HG02623 (cell line): ENCODE data around the gene KIRREL3.
A peak's percentile ranks its signal among the peaks of the same experiment; 100 is the strongest.

ENCODE experiments used
- ATAC-seq: cut with Tn5 transposase; IDR thresholded peaks from one replicate; pipeline ENCODE4 v1.9.1; 2021; ENCODE audit warnings: moderate library complexity; ENCODE audit not compliant: unreplicated experiment

Gene KIRREL3

DNA sequence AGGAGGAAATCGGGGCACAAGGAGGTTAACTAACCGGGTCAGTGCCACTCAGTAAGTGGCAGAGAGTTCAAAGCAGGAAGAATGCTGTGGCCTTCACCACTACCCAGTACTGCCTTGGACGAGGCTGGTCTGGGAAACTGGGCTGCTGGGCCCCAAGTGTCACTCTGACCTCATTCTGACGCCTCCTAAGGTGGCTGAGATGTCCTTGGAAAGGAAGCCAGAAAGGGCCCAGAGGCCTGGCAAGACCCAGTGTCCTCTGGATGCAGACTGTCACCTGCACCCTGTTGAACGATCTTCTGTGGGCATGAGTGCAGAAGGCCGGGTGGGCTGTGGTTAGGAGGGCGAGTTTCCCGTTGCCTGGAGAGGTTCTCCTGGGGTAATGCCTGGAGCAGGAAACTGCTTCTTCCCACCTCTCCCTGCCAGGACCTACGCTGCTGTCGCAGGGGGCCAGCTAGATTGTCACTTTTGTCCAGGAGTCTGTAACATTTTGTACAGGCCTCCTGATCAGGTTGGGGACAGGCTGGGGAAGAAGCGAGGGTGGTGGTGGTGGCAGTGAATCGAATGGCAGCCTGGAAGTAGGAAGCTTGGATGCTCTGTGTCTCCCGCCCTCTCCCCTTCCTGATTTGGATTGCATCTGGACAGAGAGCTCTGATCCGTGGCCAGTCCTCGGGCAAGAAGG lies 540.0 kb downstream of the KIRREL3 start:
- ATAC-seq = no peak

DNA sequence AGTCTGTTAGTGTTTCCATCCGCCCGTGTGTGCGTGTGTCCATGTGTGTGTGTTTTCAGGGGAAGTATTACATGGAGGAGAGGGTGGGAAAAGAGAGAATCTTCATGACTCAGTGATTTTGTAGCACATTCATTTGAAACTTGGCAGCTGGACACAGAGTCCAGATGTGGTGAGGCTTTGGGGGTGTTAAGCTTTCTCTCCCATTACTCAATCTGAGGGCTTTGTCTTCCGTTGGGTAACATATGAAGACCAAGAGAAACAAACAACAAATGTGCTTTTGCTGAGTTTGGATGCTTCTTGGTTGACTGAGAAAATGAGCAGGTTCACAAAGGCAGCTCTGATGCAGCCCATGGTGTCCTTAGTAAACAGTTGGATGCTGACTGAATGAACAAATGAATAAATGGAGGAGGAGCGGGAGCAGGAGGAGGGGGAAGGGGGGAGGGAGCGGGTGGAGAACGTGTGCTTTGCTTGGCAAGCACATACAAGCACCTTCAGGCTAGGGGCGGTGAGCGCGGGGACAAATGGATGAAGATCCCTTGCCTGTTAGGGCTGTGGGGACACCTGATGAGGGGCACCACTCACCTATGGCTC lies 540.8 kb downstream of the KIRREL3 start:
- no peak for ATAC-seq

DNA sequence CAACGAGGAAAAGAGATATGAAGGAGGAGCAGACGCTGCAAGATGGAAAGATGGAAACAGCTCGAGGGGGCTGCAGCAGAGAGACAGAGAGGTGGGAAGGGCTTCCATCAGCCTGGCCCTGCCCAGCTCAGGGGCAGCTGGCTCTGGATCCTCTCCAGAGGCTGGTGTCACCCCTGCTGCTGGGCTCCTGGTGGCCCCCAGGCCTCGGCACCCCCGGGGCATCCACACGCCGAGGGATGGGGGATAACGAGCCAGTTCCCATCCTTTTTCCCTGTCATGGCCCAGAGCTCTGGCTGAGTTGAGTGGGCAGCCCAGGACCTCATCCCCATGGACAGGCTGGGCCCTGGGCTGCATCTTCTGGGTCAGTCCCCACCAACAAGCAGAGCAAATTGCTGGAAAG lies 542.8 kb downstream of the KIRREL3 start:
- no peak for ATAC-seq

DNA sequence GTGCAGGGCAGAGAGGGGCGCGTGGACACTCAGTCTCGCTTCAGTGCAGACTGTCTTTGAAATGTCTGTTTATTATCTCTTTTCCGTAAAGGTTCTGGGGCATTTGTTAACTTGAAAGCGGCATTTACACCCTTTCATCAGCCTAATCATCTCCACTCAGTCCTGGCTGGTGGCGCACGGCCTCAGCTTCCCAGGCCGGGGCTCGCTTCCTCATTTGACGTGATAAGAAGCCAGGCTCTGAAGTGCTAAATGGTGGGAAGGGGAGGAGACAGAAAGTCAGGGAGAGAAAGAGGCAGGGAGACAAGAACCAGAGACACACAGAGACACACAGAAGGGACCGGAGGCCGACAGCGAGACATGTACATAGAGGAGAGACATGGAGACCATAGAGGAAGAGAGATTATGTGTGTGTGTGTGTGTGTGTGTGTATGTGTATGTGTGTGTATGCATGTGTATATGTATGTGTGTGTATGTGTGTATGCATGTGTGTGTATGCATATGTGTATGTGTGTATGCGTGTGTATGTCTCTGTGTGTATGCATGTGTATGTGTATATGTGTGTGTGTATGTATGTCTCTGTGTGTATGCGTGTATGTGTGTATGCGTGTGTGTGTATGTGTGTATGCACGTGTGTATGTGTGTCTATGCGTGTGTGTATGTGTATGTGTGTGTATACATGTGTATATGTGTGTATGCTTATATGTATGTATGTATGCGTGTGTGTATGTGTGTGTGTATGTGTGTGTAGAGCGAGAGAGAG lies 543.6 kb downstream of the KIRREL3 start:
- ATAC-seq = no peak

DNA sequence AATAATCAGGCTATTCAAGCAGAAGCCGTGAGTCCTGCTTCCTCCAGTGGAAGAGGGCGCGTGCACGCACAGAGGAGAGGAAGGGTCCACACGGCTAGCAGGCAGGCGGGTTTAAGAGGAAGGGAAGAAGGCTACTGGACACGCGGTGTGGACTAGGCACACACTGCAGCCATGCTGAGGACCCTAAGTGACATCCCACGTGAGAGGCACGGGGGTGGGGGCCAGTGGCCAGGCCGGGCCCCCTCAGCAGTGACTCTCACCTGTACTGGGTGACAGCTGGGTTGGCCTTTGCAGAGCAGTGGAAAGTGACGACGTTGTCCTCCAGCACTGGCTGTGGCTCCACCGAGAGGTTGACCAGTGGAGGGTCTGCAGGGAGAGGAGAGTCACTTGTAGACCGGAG lies 544.5 kb downstream of the KIRREL3 start:
- ATAC-seq = no peak

DNA sequence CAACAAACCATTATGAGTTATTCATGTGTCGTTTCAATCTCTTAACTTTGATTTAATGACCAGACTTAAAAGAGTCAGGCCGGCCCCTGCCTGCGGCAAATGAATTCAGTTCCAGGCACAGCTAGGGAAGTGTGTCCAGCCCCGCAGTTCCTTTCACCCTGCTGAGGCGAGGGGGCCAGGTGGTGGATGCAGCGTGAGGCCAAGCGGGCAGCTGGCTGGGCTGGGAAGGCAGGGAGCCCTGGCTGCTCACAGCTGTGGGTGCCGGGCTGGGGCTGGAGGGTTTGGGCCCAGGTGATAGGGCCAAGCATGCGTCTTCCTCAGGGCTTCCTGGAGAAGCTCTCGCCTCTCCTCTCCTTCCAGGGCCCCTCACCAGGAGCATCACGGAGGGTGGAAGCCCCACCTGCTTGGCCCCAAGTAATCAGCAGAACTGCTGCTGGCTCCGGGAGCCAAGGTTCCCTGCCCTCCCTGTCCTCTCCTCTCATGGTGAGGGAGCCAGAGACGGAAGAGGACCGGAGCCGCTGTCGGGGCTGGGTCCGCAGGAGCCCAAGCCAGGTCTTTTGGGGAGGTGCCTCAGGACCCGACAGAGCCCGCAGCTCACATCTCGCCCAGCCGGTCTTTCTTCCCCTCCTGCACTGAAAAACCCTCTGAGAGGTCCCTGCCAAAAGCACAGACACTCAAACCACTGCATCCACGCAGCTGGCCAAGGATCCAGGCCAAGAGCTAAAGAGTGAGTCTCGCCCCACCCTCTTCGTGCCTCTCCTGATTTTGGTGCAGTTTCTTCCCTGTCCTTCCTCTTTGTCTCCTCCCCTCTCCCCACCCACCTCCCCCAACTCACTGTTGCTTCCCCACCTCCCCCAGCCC lies 548.1 kb downstream of the KIRREL3 start:
- ATAC-seq = no peak

DNA sequence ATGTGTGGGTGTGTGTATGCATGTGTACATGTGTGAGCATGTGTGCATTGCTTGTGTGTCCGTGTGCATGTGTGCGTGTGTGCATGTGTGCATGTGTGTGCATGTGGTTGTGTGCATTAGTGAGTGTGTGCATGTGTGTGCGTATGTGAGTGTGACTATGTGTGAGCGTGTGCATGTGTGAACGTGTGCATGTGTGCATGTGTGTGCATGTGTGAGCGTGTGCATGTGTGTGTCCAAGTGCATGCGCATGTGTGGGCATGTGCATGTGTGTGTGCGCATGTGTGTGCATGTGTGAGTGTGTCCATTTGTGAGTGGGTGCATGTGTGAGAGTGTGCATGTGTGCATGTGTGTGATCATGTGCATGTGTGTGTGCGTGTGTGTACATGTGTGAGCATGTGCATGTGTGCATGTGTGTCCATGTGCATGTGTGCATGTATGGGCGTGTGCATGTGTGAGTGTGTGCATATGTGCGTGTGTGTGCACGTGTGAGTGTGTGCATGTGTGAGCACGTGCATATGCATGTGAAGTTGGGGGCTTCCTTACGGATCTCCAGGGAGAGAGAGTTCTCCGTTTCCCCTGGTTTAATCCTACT lies 549.3 kb downstream of the KIRREL3 start:
- no peak for ATAC-seq

DNA sequence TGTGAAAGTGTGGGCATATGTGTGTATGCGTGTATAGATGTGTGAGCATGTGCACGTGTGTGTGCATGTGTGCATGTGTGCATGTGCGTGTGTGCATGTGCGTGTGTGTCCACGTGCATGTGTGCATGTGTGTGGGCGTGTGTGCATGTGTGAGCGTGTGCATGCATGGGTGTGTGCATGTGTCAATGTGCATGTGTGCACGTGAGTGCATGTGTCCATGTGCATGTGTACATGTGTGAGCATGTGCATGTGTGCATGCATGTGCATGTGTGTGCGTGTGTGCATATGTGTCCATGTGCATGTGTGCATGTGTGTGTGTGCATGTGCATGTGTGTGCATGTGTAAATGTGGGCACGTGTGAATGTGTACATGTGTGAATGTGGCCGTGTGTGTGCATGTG lies 549.8 kb downstream of the KIRREL3 start:
- no peak for ATAC-seq

DNA sequence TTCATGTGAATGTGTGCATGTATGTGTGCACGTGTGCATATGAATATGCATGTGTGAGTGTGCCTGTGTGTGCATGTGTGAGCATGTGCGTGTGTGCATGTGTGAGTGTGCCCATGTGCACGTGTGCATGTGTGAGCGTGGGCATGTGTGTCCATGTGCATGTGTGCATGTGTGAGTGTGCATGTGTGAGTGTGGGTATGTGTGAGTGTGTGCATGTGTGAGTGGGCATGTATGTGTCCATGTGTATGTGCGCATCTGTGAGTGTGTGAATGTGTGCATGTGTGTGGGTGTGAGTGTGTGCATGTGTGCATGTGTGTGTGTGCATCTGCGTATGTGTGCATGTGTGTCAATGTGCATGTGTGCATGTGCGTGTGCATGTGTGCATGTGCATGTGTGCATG lies 550.4 kb downstream of the KIRREL3 start:
- ATAC-seq = no peak

DNA sequence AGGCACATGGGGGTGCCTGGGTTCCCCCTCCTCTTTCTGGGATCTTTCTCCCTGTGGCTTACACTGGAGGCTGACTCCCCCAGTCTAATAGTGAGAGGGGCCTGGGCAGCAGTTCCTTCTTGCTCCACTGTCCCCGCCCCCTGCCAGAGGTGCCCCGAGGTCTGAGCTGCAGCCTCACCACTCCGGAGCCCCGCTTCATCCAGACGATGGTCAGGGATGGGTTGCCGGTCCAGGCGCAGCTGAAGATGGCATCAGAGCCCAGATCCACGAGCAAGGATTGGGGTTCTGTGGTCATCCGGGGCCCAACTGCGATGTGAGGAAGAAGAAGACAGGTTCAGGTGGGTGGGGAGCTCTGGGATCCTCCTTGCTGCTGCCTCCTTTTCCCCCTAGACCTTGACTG lies 554.0 kb downstream of the KIRREL3 start:
- no peak for ATAC-seq

DNA sequence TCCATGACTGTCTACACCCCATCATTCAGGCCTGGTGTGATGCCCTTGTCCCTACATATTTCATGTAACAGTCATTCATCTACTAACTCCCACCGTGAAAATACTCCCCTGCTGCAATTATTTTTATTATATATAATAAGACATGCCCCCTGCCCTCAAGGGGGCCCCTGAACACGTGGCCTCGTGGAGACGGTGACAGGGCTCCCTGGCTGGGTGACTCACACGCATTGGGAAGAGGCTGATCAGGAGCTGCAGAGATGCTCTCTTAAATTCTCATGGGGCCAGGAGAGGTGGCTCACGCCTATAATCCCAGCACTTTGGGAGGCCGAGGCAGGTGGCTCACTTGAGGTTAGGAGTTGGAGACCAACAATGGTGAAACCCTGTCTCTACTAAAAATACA lies 556.5 kb downstream of the KIRREL3 start:
- no peak for ATAC-seq

DNA sequence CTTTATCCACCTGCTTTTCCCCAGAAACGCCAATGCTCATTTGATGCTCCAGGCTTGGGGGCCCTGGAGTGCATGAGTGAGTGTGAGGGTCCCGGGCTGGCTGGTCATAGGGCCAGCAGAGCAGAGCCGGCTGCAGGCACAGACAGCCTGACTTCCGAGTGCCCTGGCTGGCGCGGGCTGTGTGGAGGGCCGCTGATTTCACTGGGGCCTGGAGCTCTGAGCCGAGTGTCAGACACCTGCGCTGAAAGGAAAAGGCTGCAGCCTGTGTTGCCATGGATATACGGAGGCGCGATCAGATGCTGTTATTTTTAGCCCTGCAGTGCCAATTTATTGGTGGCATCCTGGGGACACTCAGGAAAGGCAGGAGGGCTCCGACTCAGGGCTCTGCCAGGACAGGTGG lies 557.5 kb downstream of the KIRREL3 start:
- no peak for ATAC-seq

DNA sequence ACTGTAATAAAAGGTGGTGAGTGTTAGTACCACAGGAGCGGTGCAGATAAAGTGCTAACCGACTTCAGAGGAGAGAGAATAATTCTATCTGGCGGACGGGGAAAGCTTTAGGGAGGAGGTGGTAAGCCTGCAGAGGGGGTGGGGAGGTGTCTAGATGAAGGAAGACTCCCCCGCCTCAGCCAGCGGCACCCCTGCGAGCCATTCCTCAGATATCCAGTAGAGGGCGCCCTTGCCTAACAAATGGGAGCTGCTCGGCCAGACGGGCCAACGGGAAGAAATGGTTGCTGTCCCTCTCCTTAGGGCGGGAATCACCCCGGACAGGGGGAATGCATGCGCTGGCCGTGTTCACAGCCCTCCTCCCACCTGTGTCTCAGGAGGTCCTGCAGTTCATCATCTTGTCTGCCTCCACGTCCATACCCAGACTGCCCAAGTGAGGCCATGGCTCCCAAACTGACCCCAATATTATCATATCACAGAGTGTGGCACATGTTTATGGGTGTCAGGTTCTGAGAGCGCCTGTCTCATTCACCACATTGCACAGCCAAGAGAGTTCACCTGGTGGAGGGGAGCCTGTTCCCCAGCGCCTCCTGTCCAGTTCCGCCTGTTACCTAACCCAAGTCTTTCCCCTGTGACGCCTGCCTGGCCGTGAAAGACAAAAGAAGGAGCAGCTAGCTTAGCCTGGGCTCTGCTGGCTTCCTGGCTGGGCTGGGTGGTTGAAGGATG lies 559.6 kb downstream of the KIRREL3 start:
- peak; percentile 66 for ATAC-seq

DNA sequence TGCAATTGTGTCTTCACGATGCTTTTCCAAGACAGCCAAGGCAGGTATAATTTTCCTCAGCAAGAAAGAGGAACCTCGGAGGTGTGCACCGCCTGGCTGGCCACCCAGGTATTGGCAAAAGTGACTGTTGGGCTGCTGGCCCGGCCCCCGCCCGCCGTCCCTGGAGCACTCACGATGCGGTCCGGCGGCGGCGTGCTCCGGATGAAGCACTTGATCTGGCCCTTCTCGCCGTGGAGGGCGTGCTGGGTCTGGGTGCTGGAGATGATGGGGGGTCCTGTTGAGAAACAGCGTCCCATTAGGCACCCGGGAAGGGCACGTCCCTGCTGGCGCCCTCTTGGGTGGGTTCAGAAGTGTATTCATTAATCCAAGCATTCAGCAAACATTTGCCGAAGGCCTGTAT lies 560.3 kb downstream of the KIRREL3 start:
- no peak for ATAC-seq

DNA sequence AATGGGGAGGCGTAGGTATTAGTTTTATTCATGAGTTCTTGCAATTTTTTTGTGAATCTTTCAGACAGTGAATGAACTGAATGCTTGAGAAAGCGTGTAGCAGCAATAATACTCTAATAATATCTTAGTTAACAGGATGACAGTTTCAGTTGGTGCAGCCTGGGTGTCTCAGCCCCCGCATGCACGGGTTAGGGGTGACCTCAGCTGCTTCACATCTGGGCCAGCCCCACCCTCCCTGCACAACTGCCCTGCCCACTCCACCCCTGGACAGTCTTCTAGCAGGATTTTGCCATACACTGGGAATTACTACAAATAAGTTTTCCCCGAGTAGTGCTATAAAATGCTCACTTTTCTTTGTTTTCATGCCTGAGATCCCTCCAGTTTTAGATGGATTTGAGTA lies 561.9 kb downstream of the KIRREL3 start:
- no peak for ATAC-seq

DNA sequence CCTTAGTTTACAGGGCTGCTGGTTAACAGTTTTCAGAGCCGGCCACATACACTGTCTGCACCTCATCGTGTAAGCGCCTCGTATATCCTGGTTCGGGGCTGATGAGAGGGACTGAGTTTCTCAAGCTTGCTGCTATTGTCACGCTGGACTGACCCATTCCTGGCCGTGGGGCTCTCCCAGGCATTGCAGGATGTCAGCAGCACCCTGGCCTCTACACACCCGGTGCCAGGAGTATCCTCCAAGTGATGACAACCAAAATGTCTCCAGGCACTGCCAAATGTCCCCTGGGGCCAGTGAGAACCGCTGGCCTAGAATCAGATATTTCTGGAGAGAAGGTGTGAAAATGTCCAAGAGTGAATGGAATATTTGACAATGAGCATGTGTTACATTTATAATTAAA lies 562.3 kb downstream of the KIRREL3 start:
- no peak for ATAC-seq

DNA sequence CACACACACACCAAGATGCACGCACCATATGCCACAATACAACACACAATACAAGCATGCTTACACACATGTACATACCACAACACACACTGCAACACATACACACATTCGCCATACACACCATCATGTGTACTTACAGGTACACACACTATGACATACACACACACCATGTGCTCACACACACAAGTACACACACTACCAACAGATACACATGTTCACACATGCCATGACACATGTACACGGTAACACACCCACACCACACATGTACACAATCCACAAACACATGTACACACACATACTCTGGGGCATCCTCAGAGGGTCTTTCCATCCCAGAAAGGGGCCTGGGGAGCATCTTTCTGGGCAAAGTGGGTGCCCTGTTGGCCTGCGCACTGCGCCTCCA lies 562.8 kb downstream of the KIRREL3 start:
- ATAC-seq = no peak

DNA sequence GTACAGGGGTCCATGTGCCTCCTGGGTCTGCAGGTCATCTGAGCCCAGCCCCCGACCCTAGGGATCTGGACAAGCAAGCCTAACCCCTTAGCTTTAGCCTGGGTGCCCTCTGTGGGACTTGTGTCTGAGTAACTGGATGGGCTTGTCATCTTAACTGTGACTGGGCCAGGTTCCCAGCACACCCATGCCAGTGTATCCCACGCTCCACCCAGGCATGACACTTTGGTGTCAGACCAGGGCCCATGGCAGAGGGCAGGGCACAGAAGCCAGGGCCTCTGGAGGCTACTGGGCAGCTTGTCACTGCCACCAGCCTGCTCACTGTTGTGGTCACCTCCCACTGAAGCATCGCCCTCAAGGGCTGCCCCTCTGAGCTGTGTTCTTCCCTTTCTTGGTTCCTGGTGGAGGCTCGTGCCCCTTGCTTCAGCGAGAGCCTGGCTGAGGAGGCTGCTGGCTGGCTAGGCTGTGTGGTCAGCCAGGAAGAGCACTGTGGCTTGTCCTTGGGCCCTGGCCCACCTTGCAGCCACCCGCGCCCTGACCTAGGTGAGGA lies 564.3 kb downstream of the KIRREL3 start:
- ATAC-seq = no peak

DNA sequence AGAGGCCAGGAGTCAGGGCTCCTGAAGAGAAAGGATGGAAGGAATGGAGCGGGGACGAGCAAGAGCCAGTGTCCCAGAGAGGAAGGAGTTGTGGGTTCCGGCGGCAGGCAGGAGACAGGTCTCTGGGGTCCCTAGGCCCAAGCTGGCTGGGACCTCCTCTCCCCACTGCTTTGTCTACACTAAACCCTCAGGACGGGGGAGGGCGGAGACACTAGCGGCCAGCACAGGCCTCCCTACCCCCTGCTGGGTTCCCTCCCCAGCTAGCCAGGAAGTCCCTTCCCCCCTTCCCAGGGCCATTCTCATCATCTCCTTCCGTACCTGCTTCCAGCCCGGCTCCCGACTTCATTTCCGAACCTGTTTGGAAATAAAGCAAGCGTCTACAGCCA lies 565.6 kb downstream of the KIRREL3 start:
- no peak for ATAC-seq
